HepG2 (cell line): ENCODE results near the gene COG8. TPM values are rescaled to one million over a fixed set of nuclear protein-coding genes. Genes with fewer than 3 reads are reported as not detected.

Experiments used
- ATAC-seq: fragments of 200-7000 bp; cut with Tn5 transposase; 3 replicates; pipeline ENCODE4 v1.9.1; 2020; ENCODE audit warnings: mild to moderate bottlenecking, moderate library complexity
- BruUV-seq: library from RNA; stranded (reverse); fragments of 400-500 nt; replicated peaks from 2 replicates; lab custom pipeline; 2021; lab: Mats Ljungman, UMichigan
- CTCF ChIA-PET: fragments of 300-600 bp; formaldehyde crosslinking; extraction: SDS; loops from one replicate; lab custom pipeline; 2021; ENCODE audit warnings: low total read pairs, inconsistent platforms, low intra/inter-chr PET ratio; lab: Yijun Ruan, JAX
- POLR2A ChIA-PET: fragments of 350-600 bp; sonication (Branson Sonifier 250); formaldehyde crosslinking; loops from one replicate; lab custom pipeline; 2020; ENCODE audit warnings: antibody characterized with exemption, inconsistent platforms; lab: Yijun Ruan, JAX
- DNase-seq: peaks from one replicate; pipeline ENCODE4 v3.0.0-alpha.2; 2015; ENCODE audit warnings: low spot score
- FAIRE-seq: peaks from 3 replicates; lab custom pipeline; 2011; peaks lifted over from hg19 to GRCh38; lab: Jason Lieb, UNC
- H2AFZ ChIP-seq: one replicate; pipeline ENCODE4 v1.6.1; 2011; ENCODE audit warnings: low read length, inconsistent platforms
- H3K27ac ChIP-seq: fragments of 300-600 bp; 3 replicates; pipeline ENCODE4 v1.8.0; 2011; ENCODE audit warnings: mixed run types, mild to moderate bottlenecking, mixed read lengths, low read length, inconsistent platforms; ENCODE audit not compliant: insufficient read depth; ENCODE audit errors: extremely low read length
- H3K27me3 ChIP-seq, 2 experiments: fragments of 200-600 bp in 1 of 2; 2 replicates in 1 of 2; 3 replicates in 1 of 2; pipeline versions ENCODE4 v1.6.0 to v1.8.0; 2011; ENCODE audit warnings: low read length in 2 of 2, mild to moderate bottlenecking in 2 of 2, moderate library complexity in 2 of 2, inconsistent platforms in 1 of 2; ENCODE audit not compliant: insufficient read depth in 2 of 2, control insufficient read depth in 1 of 2
- H3K36me3 ChIP-seq, 2 experiments: fragments of 200-600 bp in 1 of 2; replicated peaks in 1 of 2; 2 replicates in 1 of 2; 3 replicates in 1 of 2; pipeline versions ENCODE4 v1.5.1 to v1.8.0; 2011; ENCODE audit warnings: low read length in 2 of 2, inconsistent platforms in 1 of 2; ENCODE audit not compliant: insufficient read depth in 2 of 2, control insufficient read depth in 1 of 2
- H3K4me1 ChIP-seq: 2 replicates; pipeline ENCODE4 v1.5.1; 2012; ENCODE audit warnings: low read length, inconsistent platforms; ENCODE audit not compliant: insufficient read depth
- H3K4me2 ChIP-seq: 2 replicates; pipeline ENCODE4 v1.6.0; 2011; ENCODE audit warnings: low read depth, low read length, inconsistent platforms
- H3K4me3 ChIP-seq, 3 experiments: fragments of 200-600 bp in 1 of 3; sonication (generic), shearing (Covaris generic) in 1 of 3; replicated peaks in 1 of 3; 2 replicates each; pipeline ENCODE4 v1.5.1; 2011 to 2016; ENCODE audit warnings: low read length in 3 of 3, inconsistent platforms in 2 of 3, low read depth in 2 of 3, mild to moderate bottlenecking in 2 of 3, control low read depth in 1 of 3, mixed read lengths in 1 of 3; ENCODE audit not compliant: insufficient read depth in 1 of 3
- H3K79me2 ChIP-seq: one replicate; pipeline ENCODE4 v1.6.1; 2011; ENCODE audit warnings: low read length, inconsistent platforms; ENCODE audit not compliant: insufficient read depth
- H3K9ac ChIP-seq: 2 replicates; pipeline ENCODE4 v1.6.0; 2011; ENCODE audit warnings: mild to moderate bottlenecking, low read depth, low read length, inconsistent platforms; ENCODE audit not compliant: insufficient read depth
- H3K9me3 ChIP-seq: 2 replicates; pipeline ENCODE4 v1.5.1; 2012; ENCODE audit warnings: mild to moderate bottlenecking, low read length
- H4K20me1 ChIP-seq: 2 replicates; pipeline ENCODE4 v1.6.0; 2011; ENCODE audit warnings: inconsistent platforms, mild to moderate bottlenecking, low read length, moderate library complexity; ENCODE audit not compliant: insufficient read depth
- POLR2A ChIP-seq, 2 experiments: IDR thresholded peaks; 2 replicates each; pipeline ENCODE4 v1.6.1; 2011; ENCODE audit warnings: low read depth in 2 of 2, low read length in 2 of 2, mild to moderate bottlenecking in 1 of 2, moderate library complexity in 1 of 2; ENCODE audit not compliant: insufficient read depth in 1 of 2
- POLR2G ChIP-seq: fragments of 200-400 bp; formaldehyde crosslinking; IDR thresholded peaks from 2 replicates; pipeline ENCODE4 v1.6.1; 2018; ENCODE audit warnings: mild to moderate bottlenecking, low read depth, low read length, moderate library complexity
- TAF1 ChIP-seq: sonication (generic); formaldehyde crosslinking; IDR thresholded peaks from 2 replicates; pipeline ENCODE4 v1.4.0; 2020; ENCODE audit warnings: missing genetic modification reagents
- ZC3H13 ChIP-seq: sonication (generic); formaldehyde crosslinking; IDR thresholded peaks from 2 replicates; pipeline ENCODE4 v1.8.1; 2023; ENCODE audit warnings: mild to moderate bottlenecking, missing genetic modification reagents, moderate library complexity
- ZNF563 ChIP-seq: sonication (generic); formaldehyde crosslinking; IDR thresholded peaks from 2 replicates; pipeline ENCODE4 v1.8.0; 2022; ENCODE audit warnings: mild to moderate bottlenecking, moderate library complexity, missing genetic modification reagents
- ZNF839 ChIP-seq: sonication (generic); formaldehyde crosslinking; IDR thresholded peaks from 2 replicates; pipeline ENCODE4 v1.4.0; 2020; ENCODE audit warnings: missing genetic modification reagents, mild to moderate bottlenecking, borderline replicate concordance
- WGBS: methylation state at CpG from one replicate; pipeline ENCODE4 v1.1.6; 2017; ENCODE audit warnings: low lambda C conversion rate; 5-methylcytosine and 5-hydroxymethylcytosine counted together
- in situ Hi-C: cut with HindIII; loops from 2 replicates; pipeline ENCODE4 v1.10.0; 2017; ENCODE audit warnings: low pct_unique_long_range_greater_than_20kb; ENCODE audit not compliant: extremely low pct_ligation_motif_present
- intact Hi-C: fragments of 100-400 bp; cut with micrococcal nuclease; formaldehyde crosslinking; loops from one replicate; pipeline ENCODE4 v1.10.0; 2022; ENCODE audit not compliant: unreplicated experiment
- polyA plus RNA-seq, 8 experiments: library from polyadenylated mRNA; depleted of rRNA in 3 of 8; stranded (reverse) in 7 of 8; unstranded in 1 of 8; fragments of >200 nt; fragmentation: Illumina TruSeq in 4 of 8; extraction: Trizol in 4 of 8; gene quantifications; 2 replicates each; pipeline versions ENCODE4 v1.2.1 to v1.2.3, GENCODE V29; 2011 to 2016; ENCODE audit warnings: low read depth in 4 of 8, missing spikeins in 1 of 8, mixed read lengths in 1 of 8; ENCODE audit not compliant: insufficient read depth in 1 of 8
- total RNA-seq, 5 experiments: library from RNA; depleted of rRNA; stranded (reverse); fragments of >200 nt; fragmentation: Illumina TruSeq; extraction: Trizol; gene quantifications; 2 replicates each; pipeline ENCODE4 v1.2.3, GENCODE V29; 2016; ENCODE audit warnings: low read depth in 1 of 5
- TF ChIP-seq, protein P1 (sequence below): sonication (generic); formaldehyde crosslinking; IDR thresholded peaks from 2 replicates; pipeline ENCODE4 v1.9.0; 2022; ENCODE audit warnings: missing genetic modification reagents, mild to moderate bottlenecking, borderline replicate concordance

Gene COG8
- total and polyA plus RNA-seq, 2 of the 13 experiments (the other 11 are each of a cell fraction or from before 2014, with no cell fraction given) = 45.5 to 52.1 TPM

DNA sequence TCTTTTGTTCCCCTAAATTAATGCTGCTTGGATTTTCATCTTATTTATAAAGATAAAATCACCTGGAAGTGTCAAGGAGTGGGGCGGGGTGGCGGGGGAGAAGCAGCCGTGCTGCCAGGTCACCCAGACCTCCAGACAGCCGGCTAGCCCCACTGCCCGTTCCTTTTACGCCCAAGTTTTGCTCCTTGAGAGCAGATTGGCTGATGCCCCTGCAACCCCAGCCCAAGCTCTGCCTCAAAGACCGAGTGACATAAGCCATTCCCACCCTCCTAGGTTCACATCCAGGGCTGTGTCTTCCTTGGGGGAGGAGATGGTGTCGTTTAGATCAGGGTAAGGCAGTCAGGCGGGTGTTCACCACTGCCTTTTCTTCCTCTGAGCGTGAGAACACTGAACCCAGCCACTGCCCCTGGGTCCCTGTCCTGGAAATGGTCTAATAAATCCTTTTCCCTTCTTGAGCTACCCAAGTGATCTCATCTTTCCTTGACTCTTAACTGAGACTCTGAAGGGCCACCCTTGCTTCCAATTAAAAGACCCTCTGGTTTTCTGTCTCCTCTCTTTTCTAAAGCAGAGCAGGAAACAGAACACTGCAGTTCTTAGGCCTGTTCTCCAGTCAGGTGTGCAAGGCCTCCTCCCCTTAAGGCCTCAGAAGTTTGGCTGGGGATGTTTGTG is 14.6 kb downstream of the COG8 start:
- BruUV-seq = TSS peak; percentile 45
- no peak overlapping the region for H3K4me3 ChIP-seq
- ChIA-PET POLR2A (interaction anchor here (2.3 kb wide), 1 partner anchor 13 kb away, joined by 5 read pairs; the partner anchor contains the start of gene VPS4A), CTCF (no interaction called here)
- DNase-seq (no peak), FAIRE-seq (no peak), ATAC-seq (no peak)
- 95% methylated on average over 10 of the region's 10 CpGs for WGBS
- H4K20me1 ChIP-seq = peaks cover 35% of the 10 kb centered on the region
- H3K4me2 ChIP-seq = no peak overlapping the region
- H3K79me2 ChIP-seq = peaks cover 56% of the 10 kb centered on the region
- peaks cover 55% of the 10 kb centered on the region for H3K4me1 ChIP-seq
- H3K27me3 ChIP-seq = no peaks in the 10 kb centered on the region
- no peak overlapping the region for H3K9ac ChIP-seq
- H3K36me3 ChIP-seq = peaks cover 37 to 62% of the 10 kb centered on the region in 2 experiments
- intact Hi-C loops (no loop called here), in situ Hi-C loops (no loop called here)
- H3K27ac ChIP-seq = peak overlapping the region; percentile 10
- TF ChIP-seq POLR2A (IDR thresholded peaks at IDR 0.05; ENCODE audit: insufficient read depth in 1 of 2, low read depth in 2 of 2, low read length in 2 of 2) (peak in 1 of 2 experiments; percentile 8; a peak in 1 of 4 replicates), POLR2G (peak; percentile 37; the same call in 1 of the 2 replicates), TAF1 (CRISPR knock-in tag) (peak; percentile 12; the same call in 1 of the 2 replicates), ZC3H13 (0 out of 2 replicates have a peak, but pooled peaks have one; percentile 56), ZNF563 (CRISPR knock-in tag) (no peak), ZNF839 (CRISPR knock-in tag) (no peak)
- TF ChIP-seq, protein P1, sequence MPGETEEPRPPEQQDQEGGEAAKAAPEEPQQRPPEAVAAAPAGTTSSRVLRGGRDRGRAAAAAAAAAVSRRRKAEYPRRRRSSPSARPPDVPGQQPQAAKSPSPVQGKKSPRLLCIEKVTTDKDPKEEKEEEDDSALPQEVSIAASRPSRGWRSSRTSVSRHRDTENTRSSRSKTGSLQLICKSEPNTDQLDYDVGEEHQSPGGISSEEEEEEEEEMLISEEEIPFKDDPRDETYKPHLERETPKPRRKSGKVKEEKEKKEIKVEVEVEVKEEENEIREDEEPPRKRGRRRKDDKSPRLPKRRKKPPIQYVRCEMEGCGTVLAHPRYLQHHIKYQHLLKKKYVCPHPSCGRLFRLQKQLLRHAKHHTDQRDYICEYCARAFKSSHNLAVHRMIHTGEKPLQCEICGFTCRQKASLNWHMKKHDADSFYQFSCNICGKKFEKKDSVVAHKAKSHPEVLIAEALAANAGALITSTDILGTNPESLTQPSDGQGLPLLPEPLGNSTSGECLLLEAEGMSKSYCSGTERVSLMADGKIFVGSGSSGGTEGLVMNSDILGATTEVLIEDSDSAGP (CRISPR knock-in tag) = 0 out of 2 replicates have a peak, but pooled peaks have one; percentile 41
- no peak overlapping the region for H2AFZ ChIP-seq
- H3K9me3 ChIP-seq = no peaks in the 10 kb centered on the region
